CD4-positive, alpha-beta T cell (primary cell): ENCODE measurements around the gene PLCB1. TPM values are rescaled to one million over a fixed set of nuclear protein-coding genes. Genes with fewer than 3 reads are reported as not detected.
"Not testable (repeated sequence)": the region's sequence is repeated elsewhere in the genome, so short reads cannot be mapped to it uniquely, and the experiment has no call there.

Experiments used
- ATAC-seq: fragments of 200-7000 bp; cut with Tn5 transposase; one replicate; pipeline ENCODE4 v1.10.0; 2022; ENCODE audit warnings: mild to moderate bottlenecking; ENCODE audit not compliant: poor library complexity
- CTCF ChIA-PET: fragments of 350-600 bp; sonication (Branson Sonifier 250); formaldehyde crosslinking; loops from one replicate; lab custom pipeline; 2021; ENCODE audit warnings: antibody characterized with exemption, inconsistent platforms; lab: Charles Lee
- POLR2A ChIA-PET: fragments of 350-600 bp; sonication (Branson Sonifier 250); formaldehyde crosslinking; loops from one replicate; lab custom pipeline; 2021; ENCODE audit warnings: antibody characterized with exemption, inconsistent platforms; lab: Charles Lee
- DNase-seq, 14 experiments: peaks; one replicate each; pipeline ENCODE4 v3.0.0-alpha.2; 2013 to 2020; ENCODE audit warnings: mixed read lengths in 2 of 14
- H3K27ac ChIP-seq, 2 donors: one replicate each; pipeline versions ENCODE4 v1.5.1 to v1.7.0; 2013; ENCODE audit warnings: low read length in 2 of 2, low read depth in 1 of 2, mild to moderate bottlenecking in 1 of 2
- H3K27me3 ChIP-seq, 2 experiments: 1 replicate in 1 of 2; 2 replicates in 1 of 2; pipeline versions ENCODE4 v1.6.1 to v1.7.0; 2013; ENCODE audit warnings: low read length in 2 of 2, control low read depth in 1 of 2, mild to moderate bottlenecking in 1 of 2, moderate library complexity in 1 of 2; ENCODE audit not compliant: insufficient read depth in 2 of 2, control insufficient read depth in 1 of 2
- H3K36me3 ChIP-seq: one replicate; pipeline ENCODE4 v1.6.1; 2013; ENCODE audit warnings: low read length, control low read depth; ENCODE audit not compliant: insufficient read depth
- H3K4me1 ChIP-seq: one replicate; pipeline ENCODE4 v1.6.1; 2013; ENCODE audit warnings: low read length, control low read depth; ENCODE audit not compliant: insufficient read depth
- H3K4me3 ChIP-seq: one replicate; pipeline ENCODE4 v1.5.1; 2013; ENCODE audit warnings: mild to moderate bottlenecking, low read length, moderate library complexity
- H3K9me3 ChIP-seq, 2 experiments: 1 replicate in 1 of 2; 2 replicates in 1 of 2; pipeline versions ENCODE4 v1.6.1 to v1.7.0; 2013; ENCODE audit warnings: low read length in 2 of 2, mild to moderate bottlenecking in 2 of 2, control low read depth in 1 of 2, moderate library complexity in 1 of 2; ENCODE audit not compliant: control insufficient read depth in 1 of 2, insufficient read depth in 1 of 2
- H3K27ac Mint-ChIP-seq: one replicate; pipeline ENCODE4 v1.8.0; 2020; ENCODE audit warnings: mixed read lengths
- H3K27me3 Mint-ChIP-seq: one replicate; pipeline ENCODE4 v1.8.0; 2021; ENCODE audit warnings: mixed read lengths
- H3K36me3 Mint-ChIP-seq: one replicate; pipeline ENCODE4 v1.8.0; 2021; ENCODE audit warnings: low read depth, mixed read lengths
- H3K4me1 Mint-ChIP-seq: one replicate; pipeline ENCODE4 v1.8.0; 2021; ENCODE audit warnings: low read depth, mixed read lengths
- H3K4me3 Mint-ChIP-seq: one replicate; pipeline ENCODE4 v1.8.0; 2020; ENCODE audit warnings: mild to moderate bottlenecking, mixed read lengths
- H3K9me3 Mint-ChIP-seq: one replicate; pipeline ENCODE4 v1.8.0; 2020; ENCODE audit warnings: mixed read lengths
- intact Hi-C, 2 experiments: fragments of 100-400 bp; cut with DNase I in 1 of 2; cut with micrococcal nuclease in 1 of 2; formaldehyde crosslinking; loops; one replicate each; pipeline versions ENCODE4 v1.15.1 to v1.9.0; 2023 to 2025; cut with DNase I, micrococcal nuclease
- total RNA-seq, 174 experiments: library from RNA in 2 of 174; stranded (reverse) in 2 of 174; gene quantifications; one replicate each; pipeline ENCODE4 v1.2.3 and lab custom pipeline; 2021 to 2026
- TF ChIP-seq, protein P1 (sequence below): fragments of 200-600 bp; IDR thresholded peaks from one replicate; pipeline ENCODE4 v1.8.0; 2022; ENCODE audit warnings: antibody characterized with exemption, mild to moderate bottlenecking

The PLCB1 gene
- total RNA-seq, 2 experiments from 2014 or later: 3.8 to 5.6 TPM

DNA sequence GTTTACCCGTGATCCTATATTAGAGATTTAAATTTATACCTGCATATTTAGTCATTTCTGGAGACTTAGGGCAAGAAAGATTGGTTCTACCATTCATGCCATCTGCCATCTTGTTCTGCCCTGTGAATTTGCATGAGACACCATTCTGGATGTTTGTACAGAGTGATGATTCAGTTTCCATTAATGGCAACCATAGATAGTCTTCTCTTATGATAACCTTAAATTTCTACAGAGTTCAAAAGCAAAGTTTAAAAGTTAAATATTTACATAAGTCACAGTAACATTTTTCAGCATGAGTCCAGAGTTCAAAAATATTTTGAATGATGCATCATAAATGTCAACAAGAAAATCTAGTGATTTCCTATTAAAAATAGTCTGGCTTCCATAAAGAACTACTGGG lies 23.2 kb downstream of the PLCB1 start:
- ATAC-seq: no peak
- POLR2A ChIA-PET: no interaction called here
- intact Hi-C loops: no loop called here
- H3K4me3 Mint-ChIP-seq: no peak overlapping the region
- H3K4me1 Mint-ChIP-seq: peaks cover 59% of the 10 kb centered on the region
- no peaks in the 10 kb centered on the region for H3K36me3 Mint-ChIP-seq
- no peak for DNase-seq
- Histone ChIP-seq H3K4me3 (no peak overlapping the region), H3K36me3 (no peaks in the 10 kb centered on the region), H3K4me1 (peaks cover 15% of the 10 kb centered on the region), H3K9me3 (peaks cover 0 to 7% of the 10 kb centered on the region in 2 experiments), H3K27ac (no peak overlapping the region), H3K27me3 (no peaks in the 10 kb centered on the region)
- H3K27ac Mint-ChIP-seq: peak overlapping the region; percentile 8
- peaks cover 2% of the 10 kb centered on the region for H3K9me3 Mint-ChIP-seq
- CTCF ChIA-PET: no interaction called here
- TF ChIP-seq, protein P1, sequence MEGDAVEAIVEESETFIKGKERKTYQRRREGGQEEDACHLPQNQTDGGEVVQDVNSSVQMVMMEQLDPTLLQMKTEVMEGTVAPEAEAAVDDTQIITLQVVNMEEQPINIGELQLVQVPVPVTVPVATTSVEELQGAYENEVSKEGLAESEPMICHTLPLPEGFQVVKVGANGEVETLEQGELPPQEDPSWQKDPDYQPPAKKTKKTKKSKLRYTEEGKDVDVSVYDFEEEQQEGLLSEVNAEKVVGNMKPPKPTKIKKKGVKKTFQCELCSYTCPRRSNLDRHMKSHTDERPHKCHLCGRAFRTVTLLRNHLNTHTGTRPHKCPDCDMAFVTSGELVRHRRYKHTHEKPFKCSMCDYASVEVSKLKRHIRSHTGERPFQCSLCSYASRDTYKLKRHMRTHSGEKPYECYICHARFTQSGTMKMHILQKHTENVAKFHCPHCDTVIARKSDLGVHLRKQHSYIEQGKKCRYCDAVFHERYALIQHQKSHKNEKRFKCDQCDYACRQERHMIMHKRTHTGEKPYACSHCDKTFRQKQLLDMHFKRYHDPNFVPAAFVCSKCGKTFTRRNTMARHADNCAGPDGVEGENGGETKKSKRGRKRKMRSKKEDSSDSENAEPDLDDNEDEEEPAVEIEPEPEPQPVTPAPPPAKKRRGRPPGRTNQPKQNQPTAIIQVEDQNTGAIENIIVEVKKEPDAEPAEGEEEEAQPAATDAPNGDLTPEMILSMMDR: no peak
- H3K27me3 Mint-ChIP-seq: no peaks in the 10 kb centered on the region

GRCh38 chr20:8155812-8156211 lies 23.7 kb downstream of the PLCB1 start:
- Histone ChIP-seq H3K9me3 (peaks cover 0 to 7% of the 10 kb centered on the region in 2 experiments), H3K4me3 (no peak overlapping the region), H3K27ac (no peak overlapping the region), H3K36me3 (no peaks in the 10 kb centered on the region), H3K27me3 (no peaks in the 10 kb centered on the region), H3K4me1 (peaks cover 15% of the 10 kb centered on the region)
- POLR2A ChIA-PET: no interaction called here
- DNase-seq: no peak
- CTCF ChIA-PET: interaction anchor here (0.9 kb wide), 1 partner anchor 10 kb away, joined by 3 read pairs; no protein-coding TSS in a partner anchor
- intact Hi-C loops: no loop called here
- Mint-ChIP-seq H3K4me1 (peaks cover 57% of the 10 kb centered on the region), H3K4me3 (no peak overlapping the region), H3K36me3 (no peaks in the 10 kb centered on the region), H3K27me3 (no peaks in the 10 kb centered on the region), H3K27ac (no peak overlapping the region), H3K9me3 (peaks cover 2% of the 10 kb centered on the region)
- TF ChIP-seq, protein P1: no peak
- no peak for ATAC-seq

GRCh38 chr20:8156235-8157079 lies 24.4 kb downstream of the PLCB1 start:
- Histone ChIP-seq H3K36me3 (no peaks in the 10 kb centered on the region), H3K27ac (no peak overlapping the region), H3K4me1 (peaks cover 15% of the 10 kb centered on the region), H3K4me3 (no peak overlapping the region), H3K27me3 (no peaks in the 10 kb centered on the region), H3K9me3 (peaks cover 0 to 7% of the 10 kb centered on the region in 2 experiments)
- POLR2A ChIA-PET: no interaction called here
- Mint-ChIP-seq H3K4me3 (no peak overlapping the region), H3K4me1 (peaks cover 54% of the 10 kb centered on the region), H3K36me3 (no peaks in the 10 kb centered on the region), H3K9me3 (peaks cover 2% of the 10 kb centered on the region), H3K27me3 (no peaks in the 10 kb centered on the region), H3K27ac (no peak overlapping the region)
- DNase-seq (peak in 4 of 14 experiments; percentile 13 to 66 (median 56)), ATAC-seq (peak; percentile 73)
- CTCF ChIA-PET: interaction anchor here (0.9 kb wide), 1 partner anchor 9 kb away, joined by 3 read pairs; no protein-coding TSS in a partner anchor
- TF ChIP-seq, protein P1: no peak
- intact Hi-C loops: no loop called here

DNA sequence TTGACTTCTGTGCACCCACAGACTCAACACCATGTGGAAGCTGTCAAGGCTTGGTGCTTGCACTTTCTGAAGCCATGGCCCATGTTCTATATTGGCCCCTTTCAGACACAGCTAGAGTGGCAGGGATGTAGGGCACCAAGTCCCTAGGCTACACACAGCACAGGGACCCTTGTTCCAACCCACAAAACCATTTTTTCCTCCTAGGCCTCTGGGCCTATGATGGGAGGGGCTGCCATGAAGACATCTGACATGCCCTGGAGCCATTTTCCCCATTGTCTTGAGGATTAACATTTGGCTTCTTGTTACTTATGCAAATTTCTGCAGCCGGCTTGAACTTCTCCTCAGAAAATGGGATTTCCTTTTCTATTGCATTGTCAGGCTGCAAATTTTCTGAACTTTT lies 27.2 kb downstream of the PLCB1 start:
- H3K27me3 ChIP-seq, H3K27ac Mint-ChIP-seq, ATAC-seq, H3K27ac ChIP-seq, DNase-seq, intact Hi-C loops, POLR2A ChIA-PET, H3K9me3 Mint-ChIP-seq, H3K36me3 Mint-ChIP-seq, H3K4me1 ChIP-seq, CTCF ChIA-PET, H3K4me3 Mint-ChIP-seq, H3K4me3 ChIP-seq, H3K27me3 Mint-ChIP-seq, H3K9me3 ChIP-seq, H3K36me3 ChIP-seq: not testable (repeated sequence)
- peaks cover 31% of the 10 kb centered on the region for H3K4me1 Mint-ChIP-seq
